22Rv1 (cell line): ENCODE data around the gene DCTN3.

Source experiments
- ZFX ChIP-seq: fragments of 450-650 bp; IDR thresholded peaks from 2 replicates; pipeline ENCODE4 v1.6.1; 2017; ENCODE audit warnings: antibody characterized with exemption, borderline replicate concordance
- TF ChIP-seq, protein P1 (sequence below): fragments of 450-650 bp; IDR thresholded peaks from 2 replicates; pipeline ENCODE4 v1.5.1; 2017; ENCODE audit warnings: mild to moderate bottlenecking

DNA sequence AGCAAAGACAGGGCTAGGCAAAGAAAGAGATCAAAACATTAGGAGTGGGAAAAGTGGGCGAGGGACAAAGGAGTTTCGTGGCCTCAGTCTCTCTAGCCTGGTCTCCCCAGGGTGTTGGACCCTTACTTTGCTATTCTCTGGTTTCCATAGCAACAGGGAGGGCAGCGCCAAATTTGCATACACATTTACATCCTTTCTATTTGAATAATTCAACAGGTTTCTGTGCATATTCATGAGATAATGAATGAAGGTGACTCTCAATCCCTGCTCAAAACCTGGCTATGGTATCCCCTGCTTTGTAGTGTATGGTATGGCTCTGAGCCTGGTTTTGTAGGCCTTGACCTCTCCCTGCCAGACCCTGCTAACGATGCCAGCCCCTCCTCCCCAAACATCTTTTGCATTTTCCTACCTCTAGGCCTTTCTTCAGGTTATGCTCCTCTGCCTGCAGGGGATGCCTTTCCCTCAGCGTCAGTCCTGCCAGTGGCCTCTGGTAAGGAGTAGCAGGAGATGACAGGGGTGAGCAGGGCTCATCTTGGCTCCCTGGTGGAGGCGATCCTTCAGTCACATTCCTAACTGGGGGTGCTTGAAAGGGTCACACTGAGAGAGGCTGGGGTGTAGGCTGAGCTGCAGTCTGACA is 18.2 kb downstream of the DCTN3 start:
- TF ChIP-seq, protein P1, sequence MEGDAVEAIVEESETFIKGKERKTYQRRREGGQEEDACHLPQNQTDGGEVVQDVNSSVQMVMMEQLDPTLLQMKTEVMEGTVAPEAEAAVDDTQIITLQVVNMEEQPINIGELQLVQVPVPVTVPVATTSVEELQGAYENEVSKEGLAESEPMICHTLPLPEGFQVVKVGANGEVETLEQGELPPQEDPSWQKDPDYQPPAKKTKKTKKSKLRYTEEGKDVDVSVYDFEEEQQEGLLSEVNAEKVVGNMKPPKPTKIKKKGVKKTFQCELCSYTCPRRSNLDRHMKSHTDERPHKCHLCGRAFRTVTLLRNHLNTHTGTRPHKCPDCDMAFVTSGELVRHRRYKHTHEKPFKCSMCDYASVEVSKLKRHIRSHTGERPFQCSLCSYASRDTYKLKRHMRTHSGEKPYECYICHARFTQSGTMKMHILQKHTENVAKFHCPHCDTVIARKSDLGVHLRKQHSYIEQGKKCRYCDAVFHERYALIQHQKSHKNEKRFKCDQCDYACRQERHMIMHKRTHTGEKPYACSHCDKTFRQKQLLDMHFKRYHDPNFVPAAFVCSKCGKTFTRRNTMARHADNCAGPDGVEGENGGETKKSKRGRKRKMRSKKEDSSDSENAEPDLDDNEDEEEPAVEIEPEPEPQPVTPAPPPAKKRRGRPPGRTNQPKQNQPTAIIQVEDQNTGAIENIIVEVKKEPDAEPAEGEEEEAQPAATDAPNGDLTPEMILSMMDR: no peak
- no peak for TF ChIP-seq ZFX
